ENCODE results near the gene BPIFB1. TPM values are rescaled to one million over a fixed set of nuclear protein-coding genes. Genes with fewer than 3 reads are reported as not detected.

Gene BPIFB1
- total and polyA plus RNA-seq, 9 of the 15 experiments (the other 6 are each of a cell fraction or from before 2014, with no cell fraction given) = not detected

GRCh38 chr20:33250666-33251065 is 32.3 kb upstream of the BPIFB1 start:
- FAIRE-seq (no peak), ATAC-seq (no peak), DNase-seq (ENCODE audit: extremely low read depth in 1 of 4, low spot score in 3 of 4) (no peak)
- Histone ChIP-seq H3K4me3 (no peak overlapping the region), H3K27ac (ENCODE audit: extremely low read depth, low read depth, low read length) (no peak overlapping the region), H4K20me1 (replicated peaks; ENCODE audit: control insufficient read depth, insufficient read depth, low read length) (no peaks in the 10 kb centered on the region), H3K79me2 (ENCODE audit: control insufficient read depth, insufficient read depth, low read length) (no peaks in the 10 kb centered on the region), H3K4me2 (ENCODE audit: insufficient read depth, low read length) (no peak overlapping the region), H3K9ac (ENCODE audit: insufficient read depth in 1 of 2, low read depth in 2 of 2, low read length in 2 of 2) (no peak overlapping the region), H3K4me1 (replicated peaks in 1 of 2; ENCODE audit: control insufficient read depth in 2 of 2, insufficient read depth in 2 of 2, low read length in 2 of 2) (no peaks in the 10 kb centered on the region), H3K9me1 (ENCODE audit: control insufficient read depth, insufficient read depth, low read length) (no peaks in the 10 kb centered on the region), H3K27me3 (ENCODE audit: control insufficient read depth in 2 of 2, insufficient read depth in 2 of 2, low read length in 2 of 2) (no peaks in the 10 kb centered on the region), H3K9me3 (replicated peaks; ENCODE audit: control insufficient read depth, insufficient read depth, low read depth, low read length) (no peaks in the 10 kb centered on the region), H3K36me3 (ENCODE audit: control insufficient read depth, insufficient read depth, low read length) (no peaks in the 10 kb centered on the region), H2AFZ (ENCODE audit: low read depth, low read length) (no peak overlapping the region)
- WGBS (ENCODE audit: insufficient coverage, low coverage, missing lambda C conversion rate) = 12% methylated on average over 2 of the region's 2 CpGs
- in situ Hi-C loops (cut with MboI) (no loop called here), intact Hi-C loops (cut with micrococcal nuclease) (no loop called here)
- ChIA-PET POLR2A (interaction anchor here (0.6 to 2.0 kb wide), 3 partner anchors 11 to 14 kb away, joined by 3 to 7 read pairs (median 4); no protein-coding TSS in a partner anchor), CTCF (ENCODE audit: low intra/inter-chr PET ratio) (no interaction called here)
- BruUV-seq (replicated peaks) = no TSS peak
- TF ChIP-seq DPF2 (IDR thresholded peaks at IDR 0.05) = no peak
- TF ChIP-seq ZNF318 (IDR thresholded peaks at IDR 0.05; ENCODE audit: borderline replicate concordance in 1 of 2, low read depth in 1 of 2) = no peak
- TF ChIP-seq MIER1 (IDR thresholded peaks at IDR 0.05; ENCODE audit: low read depth) = no peak
- no peak for TF ChIP-seq ZFP30 (CRISPR knock-in tag; IDR thresholded peaks at IDR 0.05; ENCODE audit: borderline replicate concordance)
- no peak for TF ChIP-seq ZNF551 (CRISPR knock-in tag; IDR thresholded peaks at IDR 0.05)
- TF ChIP-seq TFAM (CRISPR knock-in tag; conservative IDR thresholded peaks at IDR 0.05) = no peak
- TF ChIP-seq ZNF76 (CRISPR knock-in tag; IDR thresholded peaks at IDR 0.05; ENCODE audit: borderline replicate concordance) = no peak
- no peak for TF ChIP-seq POLR2H (tag; IDR thresholded peaks at IDR 0.05; ENCODE audit: low read depth)

Data from K562 (cell line).